SW480 (cell line): ENCODE data around the gene LIF.

Experiments
- DNase-seq: peaks from one replicate; pipeline ENCODE4 v3.0.0-alpha.2; 2016; ENCODE audit warnings: low spot score

LIF gene

GRCh38 chr22:30284172-30284571, 37.6 kb upstream of the LIF start:
- DNase-seq: no peak

- DNase-seq: no peak
Observed at GRCh38 chr22:30283342-30283741, 36.8 kb upstream of the LIF start.

- DNase-seq: no peak
Observed at GRCh38 chr22:30282616-30283046, 36.1 kb upstream of the LIF start.

GRCh38 chr22:30280505-30280904, 33.9 kb upstream of the LIF start:
- no peak for DNase-seq

GRCh38 chr22:30279932-30280331, 33.4 kb upstream of the LIF start:
- DNase-seq: no peak

- DNase-seq: no peak
Observed at GRCh38 chr22:30279046-30279788, 32.7 kb upstream of the LIF start.

DNA sequence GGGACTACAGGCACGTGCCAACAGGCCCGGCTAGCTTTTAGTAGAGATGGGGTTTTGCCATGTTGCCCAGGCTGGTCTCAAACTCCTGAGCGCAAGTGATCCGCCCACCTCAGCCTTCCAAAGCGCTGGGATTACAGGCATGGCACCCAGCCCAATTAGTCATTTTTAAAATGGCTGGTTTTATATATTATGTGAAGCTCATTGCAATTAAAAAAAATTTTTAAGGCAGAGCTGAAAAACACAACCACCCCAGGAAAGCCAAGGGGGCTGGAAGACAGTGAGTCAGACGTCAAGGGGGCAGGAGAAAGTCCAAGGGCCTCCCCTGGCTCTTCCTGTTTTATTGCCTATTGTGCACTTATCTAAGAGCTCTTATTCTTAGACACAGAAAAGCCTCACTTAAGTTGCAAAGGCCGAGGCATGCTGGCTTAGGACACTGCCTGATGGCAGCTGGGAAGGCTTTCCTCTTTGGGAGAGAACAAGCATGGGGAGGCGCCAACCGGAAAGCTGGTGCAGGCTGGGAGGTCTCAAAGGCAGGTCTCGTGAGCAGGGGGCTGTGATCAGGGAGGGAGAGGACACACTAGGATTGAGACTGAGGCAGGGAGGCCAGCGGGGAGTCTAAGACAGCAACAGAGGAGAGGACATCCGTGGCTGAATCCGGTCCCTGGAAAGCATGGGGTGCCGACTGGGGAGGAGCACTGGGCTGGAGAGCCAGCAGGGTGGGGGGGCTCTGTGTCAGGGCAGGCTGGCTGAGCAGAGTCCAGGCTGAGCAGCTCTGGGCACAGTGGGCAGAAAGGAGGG, 31.2 kb upstream of the LIF start:
- no peak for DNase-seq

DNA sequence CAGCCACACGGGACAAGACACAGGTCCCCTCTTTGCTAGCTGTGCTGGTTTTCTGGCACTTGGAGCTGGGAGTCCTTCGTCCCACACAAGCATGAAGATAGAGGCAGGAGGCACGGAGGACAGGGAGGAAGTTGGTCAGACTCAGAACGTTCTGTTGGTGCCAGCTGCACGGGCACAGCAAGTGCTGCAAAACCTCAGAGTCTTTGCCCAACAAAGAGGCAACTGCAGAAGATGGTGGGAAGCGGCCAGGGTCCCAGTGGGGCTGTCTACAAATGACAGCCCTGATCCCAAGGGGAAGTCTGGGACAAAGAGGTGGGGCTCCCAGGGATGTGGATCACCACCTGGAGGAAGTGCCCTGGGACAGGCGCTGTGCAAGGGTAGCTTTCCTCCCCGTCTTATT, 29.5 kb upstream of the LIF start:
- no peak for DNase-seq

DNA sequence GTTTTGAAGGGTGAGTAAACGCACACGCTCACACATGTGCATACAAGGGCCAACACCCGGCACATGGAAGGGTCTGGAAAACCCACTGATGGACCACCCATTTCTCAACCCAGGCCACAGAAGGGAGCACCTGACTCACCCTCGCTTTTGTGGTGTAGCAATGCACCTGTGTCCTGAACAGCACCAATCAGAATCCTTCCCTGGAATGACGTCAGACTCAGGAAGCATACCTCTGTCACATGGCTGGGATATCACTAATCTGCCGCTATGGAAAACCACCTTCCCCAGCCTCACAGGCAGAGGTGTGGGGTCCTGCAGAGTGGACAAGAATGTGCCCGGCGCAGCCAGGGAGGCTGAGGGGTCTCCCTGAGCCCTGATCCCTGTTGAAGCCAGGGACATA, 29.1 kb upstream of the LIF start:
- DNase-seq: peak; percentile 48

- DNase-seq: no peak
Observed at GRCh38 chr22:30274437-30274812, 27.9 kb upstream of the LIF start.

- DNase-seq: no peak
Observed at GRCh38 chr22:30273711-30274436, 27.3 kb upstream of the LIF start.

DNA sequence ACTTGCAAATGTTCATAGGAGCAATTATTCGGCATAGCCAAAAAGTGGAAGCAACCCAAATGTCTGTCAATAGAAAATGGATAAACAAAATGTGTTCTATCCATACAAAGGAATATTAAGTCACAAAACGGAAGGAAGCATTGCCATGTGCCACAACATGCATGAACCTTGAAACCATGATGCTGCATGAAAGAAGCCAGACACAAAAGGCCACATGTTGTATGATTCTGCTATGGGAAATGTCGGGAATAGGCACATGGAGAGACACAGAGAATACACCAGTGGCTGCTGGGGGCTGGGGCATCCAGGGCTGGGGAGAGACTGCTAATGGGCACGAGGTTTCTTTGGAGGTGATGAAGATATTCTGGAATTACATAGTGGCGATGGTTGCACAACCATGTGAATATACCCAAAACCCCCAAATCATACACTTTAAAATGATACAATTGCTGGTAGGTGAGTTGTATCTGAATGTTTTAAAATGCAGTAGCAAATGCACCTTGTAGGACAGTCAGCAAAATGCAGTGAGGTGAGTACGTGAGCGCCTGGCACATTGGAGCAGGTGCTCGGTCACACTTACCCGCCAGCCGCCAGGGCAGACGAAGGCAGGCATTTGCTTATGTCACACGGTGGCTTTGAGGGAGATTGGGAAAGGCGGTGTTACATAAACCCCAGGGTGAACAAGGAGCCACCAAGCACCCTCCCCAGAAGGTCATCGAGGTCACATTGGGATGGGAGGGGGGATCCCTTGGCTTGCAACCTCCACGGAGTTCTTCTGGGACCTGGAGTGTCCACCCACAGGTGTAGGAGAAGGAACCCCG, 26.4 kb upstream of the LIF start:
- no peak for DNase-seq

DNA sequence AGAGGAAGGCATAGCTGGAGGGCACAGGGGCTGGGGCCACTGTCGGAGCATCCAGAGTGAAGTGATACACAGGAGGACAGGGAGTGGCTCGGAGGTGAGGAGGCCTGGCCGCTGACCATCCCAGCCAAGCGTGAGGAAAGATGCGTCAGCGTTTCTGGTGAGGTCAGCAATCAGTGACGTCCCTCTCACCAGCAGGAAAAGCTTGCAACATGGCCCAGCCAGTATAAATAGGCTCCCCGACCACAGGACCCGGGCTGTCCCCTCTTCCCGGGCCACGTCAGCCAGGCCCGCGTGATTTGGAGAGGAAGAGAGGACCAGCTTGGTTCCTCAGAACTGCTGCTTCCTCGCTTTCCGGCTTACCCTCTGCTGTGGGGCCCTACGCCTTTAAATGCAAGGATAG, 24.3 kb upstream of the LIF start:
- DNase-seq: no peak

GRCh38 chr22:30268331-30268730, 21.8 kb upstream of the LIF start:
- DNase-seq: no peak

- DNase-seq: no peak
Observed at GRCh38 chr22:30267382-30268302, 21.1 kb upstream of the LIF start.

GRCh38 chr22:30266445-30267381, 20.2 kb upstream of the LIF start, which contains the start of gene OSM:
OSM (minus strand) TSS chr22:30266851; CDS start chr22:30266799, 52 bp downstream.
- no peak for DNase-seq

DNA sequence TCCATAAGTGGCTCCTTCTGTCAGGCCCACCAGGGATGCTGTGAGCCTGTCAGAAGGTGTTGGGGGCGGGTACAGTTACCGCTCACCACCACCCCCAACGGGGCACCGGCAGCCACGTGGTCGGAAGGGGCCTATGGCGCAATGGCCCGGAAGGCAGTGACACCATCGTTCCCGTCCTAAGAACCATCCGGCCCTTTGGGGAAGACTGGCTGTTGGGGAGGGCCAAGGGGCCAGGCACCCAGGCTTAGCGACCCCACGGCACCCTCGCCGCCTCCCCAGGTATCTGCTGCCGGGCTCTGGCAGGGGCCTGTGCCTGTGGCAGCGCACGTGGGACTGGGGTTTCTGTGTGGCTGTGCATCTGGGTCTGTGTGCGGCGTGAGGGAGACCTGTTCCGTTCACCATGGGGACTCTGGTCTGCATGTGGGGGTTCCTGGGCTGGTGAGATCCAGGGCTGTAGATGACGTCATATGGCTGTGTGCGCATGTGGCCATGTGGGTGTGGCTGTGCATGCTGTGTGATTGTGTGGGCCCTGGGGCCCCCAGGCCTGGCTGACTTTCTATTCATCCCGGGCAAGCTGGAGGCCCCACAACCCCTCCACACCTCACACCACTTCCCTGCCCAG, 19.4 kb upstream of the LIF start:
- no peak for DNase-seq

- no peak for DNase-seq
Observed at GRCh38 chr22:30265131-30265720, 18.7 kb upstream of the LIF start.

- DNase-seq: no peak
Observed at GRCh38 chr22:30263883-30264282, 17.3 kb upstream of the LIF start.
